Stimulated activated CD8-positive, alpha-beta memory T cell treated with anti-CD3 and anti-CD28 coated beads, Interleukin-7, amount 100 ng/mL, for 48 hours (primary cell): Measurements from ENCODE around the gene POLR1A.
A peak's percentile ranks its signal among the peaks of the same experiment; 100 is the strongest.

Experiments
- DNase-seq, 2 donors: peaks; one replicate each; pipeline ENCODE4 v3.0.0-alpha.2; 2020; ENCODE audit warnings: low read depth in 1 of 2; ENCODE audit errors: extremely low read depth in 1 of 2

The POLR1A gene

DNA sequence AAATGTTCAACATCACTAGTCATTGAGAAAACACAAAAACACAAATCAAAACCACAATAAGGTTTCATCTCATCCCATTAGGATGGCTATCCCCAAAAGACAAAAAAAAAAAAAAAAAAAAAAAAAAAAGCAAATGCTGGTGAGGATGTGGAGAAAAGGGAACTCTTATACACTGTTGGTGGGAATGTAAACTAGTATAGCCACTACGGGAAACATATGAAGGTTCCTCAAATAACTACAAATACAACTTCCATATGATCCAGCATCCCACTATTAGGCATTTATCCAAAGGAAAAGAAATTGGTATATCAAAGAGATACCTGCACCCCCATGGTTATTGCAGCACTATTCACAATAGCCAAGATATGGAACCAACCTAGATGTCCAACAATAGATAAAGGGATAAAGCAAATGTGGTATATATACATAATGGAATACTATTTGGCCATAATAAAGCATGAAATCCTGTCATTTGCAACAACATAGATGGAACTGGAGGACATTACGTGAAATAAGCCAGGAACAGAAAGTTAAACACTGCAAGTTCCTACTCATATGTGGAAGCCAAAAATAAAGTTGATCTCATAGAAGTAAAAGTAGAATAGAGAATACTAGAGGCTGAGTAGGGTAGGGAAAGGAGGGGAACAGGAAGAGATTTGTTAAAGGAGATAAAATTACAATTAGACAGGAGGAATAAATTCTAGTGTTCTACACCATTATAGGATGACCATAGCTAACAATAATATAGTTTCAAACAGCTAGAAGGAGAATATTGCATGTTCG, 8.4 kb downstream of the POLR1A start:
- no peak for DNase-seq

DNA sequence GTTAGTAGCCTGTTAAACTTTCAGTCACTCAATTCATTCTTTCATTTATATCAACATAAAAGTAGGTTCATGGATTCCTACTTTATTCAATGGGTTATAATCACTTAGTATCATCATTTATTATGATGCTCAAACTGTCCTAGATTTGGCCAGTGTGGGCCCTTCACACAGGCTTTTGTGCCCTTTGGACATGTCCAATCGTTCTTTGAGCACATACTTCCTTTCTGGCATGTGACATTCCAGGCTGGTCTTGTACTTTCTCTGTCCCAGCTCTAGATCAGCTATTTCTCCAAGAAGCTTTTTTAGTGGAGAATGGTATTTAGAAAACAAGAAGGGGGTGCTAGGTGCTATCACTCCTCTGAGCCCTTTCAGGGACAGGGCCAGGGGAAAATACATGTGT, 11.5 kb downstream of the POLR1A start:
- no peak for DNase-seq

DNA sequence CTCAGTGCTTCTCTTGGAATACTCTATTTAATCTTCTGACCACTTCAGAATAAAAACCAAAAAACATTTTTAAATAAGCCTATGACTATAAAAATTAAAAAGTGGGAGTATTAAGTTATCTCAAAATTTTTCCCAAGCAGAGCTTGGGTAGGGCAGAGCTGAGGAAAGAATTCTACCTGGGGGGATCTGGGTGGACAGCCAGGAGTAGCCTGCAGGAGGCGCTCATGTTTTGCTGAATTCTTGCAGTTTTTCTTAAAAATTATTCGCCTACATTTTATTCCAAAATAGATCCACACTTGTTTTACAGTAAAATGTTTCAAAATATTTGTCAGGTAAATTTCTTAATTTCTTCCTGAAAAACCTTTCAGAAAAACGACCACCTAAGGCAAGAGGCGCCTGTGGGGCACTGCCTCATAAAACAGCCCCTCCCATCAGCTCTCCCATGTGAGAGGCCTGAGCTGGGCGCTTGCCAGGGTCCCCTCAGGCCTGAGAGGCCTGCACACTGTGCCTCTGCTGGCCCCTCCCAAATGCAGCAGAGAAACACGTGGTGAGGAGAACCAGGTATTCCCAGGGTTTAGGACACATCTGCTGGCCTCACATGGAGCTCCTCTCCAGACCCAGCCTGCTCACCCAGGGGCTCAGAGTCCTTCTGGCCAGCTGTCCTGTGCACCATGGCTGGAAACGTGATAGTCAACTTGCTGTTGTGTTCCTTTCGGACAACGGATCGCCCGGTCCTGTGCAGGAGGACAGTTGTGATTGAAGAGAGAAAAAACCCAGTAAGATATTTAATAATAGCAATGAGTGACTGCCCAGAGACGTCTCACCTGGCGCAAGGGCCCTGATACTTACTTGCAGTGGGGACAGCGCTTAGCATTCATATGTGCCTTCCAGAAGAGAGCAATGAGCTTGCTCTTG, 17.5 kb downstream of the POLR1A start:
- no peak for DNase-seq

DNA sequence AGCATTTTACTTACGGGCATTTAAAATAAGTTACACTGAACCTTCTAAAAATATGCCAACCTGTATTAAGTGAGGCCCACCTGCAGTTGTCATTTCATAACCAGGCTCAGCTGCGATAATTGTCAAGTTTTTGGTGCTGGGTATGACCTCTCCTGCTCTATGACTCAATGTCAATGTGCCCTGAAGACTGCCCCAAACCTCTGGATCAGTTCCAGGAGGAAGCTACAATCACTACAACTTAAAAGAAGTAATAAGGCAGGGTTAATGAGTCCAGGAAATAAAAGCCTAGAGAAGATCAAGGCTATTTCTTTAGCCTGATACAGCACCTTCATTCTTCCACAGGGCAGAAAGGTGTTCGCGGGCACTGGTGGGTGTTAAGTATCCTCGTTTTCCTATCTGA, 22.9 kb downstream of the POLR1A start:
- no peak for DNase-seq

DNA sequence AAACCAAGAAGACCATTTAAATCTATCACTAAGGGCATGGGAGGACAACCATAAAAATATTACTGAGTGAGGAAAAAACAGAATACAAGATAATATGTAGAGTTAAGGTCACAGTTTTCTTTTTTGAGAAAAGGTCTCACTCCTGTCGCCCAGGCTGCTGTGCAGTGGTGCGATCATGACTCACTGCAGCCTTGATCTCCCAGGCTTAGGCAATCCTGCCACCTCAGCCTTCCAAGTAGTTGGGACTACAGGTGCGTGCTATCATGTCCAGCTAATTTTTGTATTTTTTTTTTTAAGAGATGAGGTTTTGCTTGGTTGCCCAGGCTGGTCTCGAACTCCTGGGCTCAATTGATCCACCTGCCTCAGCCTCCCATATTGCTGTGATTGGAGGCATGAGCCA, 24.0 kb downstream of the POLR1A start:
- DNase-seq = no peak

DNA sequence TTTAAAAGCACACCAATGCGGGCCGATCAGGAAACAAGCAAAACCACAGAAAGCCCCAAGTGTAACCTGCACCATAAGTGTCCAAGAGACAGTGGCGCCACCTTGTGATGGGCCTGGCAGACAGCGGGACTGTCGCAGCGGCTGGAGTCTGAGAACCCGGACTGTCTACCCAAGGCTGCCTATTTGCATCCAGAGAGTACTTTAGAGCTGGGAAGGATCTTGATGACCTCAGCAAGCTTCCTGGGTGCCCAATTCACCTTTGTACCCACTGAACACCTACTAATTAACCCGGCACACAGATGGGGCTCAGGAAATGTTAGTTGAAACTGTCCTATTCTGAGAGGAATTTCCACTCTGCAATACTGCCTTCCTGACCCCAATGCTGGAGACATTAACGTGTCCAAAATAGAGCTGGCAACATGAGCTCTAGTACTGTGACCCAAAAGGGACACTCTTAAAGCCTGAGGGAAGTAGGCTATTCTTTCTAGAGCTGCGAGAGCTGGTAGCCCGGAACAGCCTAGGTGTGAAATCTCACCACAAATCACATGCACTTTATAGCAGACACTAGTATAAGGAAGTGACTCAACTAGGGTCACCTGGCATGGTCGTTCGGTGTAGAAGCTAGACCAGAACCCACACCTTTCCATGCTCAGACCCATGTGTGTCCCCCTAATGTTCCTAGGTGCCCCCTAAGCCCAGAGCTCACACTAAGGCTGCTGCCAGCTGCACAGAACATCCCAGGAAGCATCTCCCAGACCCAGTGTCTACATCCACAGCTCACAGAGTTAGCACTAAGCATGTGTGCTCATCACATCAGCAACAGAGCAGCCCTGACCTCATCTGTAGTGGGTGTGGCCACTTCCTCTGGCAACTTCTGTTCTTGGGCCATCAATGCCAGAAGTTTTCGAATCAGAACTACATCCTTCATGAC, 25.4 kb downstream of the POLR1A start:
- peak; percentile 49 to 67 for DNase-seq

DNA sequence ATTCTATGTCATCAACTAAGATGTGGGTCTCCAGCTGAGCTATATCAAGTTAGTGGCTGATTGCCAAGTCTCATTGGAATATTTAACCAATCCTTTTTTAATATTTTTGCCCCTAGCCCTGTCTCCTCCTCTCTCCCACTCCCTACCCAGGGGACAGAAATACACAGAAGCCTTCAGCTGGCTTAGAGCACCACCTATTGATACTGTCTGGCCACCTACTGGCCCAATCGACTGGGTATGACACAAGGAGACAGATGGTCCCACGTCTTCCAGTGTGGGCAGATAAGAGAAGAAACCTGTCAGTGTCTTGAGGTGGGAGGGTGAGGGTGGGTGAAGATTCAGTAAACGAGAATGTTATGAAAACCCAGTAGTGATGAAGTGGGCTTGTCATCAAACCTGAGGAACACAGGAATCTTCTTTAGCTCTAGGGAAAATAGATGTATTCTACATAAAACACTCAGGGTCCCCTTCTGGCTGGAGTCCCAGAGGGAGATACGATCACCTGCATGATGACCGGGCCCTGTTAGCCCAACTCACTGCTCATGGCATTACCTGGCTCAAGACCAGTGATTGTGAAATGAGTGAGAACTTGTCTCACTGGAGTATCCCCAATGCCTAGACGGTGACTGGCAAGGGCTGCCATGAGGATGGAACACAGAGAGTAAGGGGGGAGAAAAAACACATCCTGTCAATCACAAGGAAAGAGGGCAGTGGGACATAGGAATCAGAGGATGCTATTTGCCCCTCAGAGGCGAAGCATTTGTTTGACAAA, 26.7 kb downstream of the POLR1A start:
- DNase-seq = no peak

DNA sequence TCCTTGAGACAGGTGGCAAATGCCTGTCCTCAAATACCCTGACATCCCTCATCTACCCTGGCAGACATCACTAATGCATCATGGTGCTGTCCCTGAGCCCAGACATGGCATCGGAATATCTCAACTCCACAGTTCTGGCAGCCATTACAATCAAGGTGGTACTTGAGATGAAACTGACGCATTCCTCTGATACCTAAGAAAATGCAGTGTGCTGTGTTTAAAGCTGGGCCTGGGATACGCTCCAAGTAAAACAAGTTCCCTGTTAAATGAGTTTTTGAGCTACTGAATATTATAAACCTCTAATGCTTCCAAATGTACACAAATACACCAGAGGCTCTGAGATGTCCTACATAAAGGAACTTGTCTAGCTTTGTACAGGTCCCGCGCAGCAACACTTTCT, 29.8 kb downstream of the POLR1A start:
- DNase-seq = no peak

DNA sequence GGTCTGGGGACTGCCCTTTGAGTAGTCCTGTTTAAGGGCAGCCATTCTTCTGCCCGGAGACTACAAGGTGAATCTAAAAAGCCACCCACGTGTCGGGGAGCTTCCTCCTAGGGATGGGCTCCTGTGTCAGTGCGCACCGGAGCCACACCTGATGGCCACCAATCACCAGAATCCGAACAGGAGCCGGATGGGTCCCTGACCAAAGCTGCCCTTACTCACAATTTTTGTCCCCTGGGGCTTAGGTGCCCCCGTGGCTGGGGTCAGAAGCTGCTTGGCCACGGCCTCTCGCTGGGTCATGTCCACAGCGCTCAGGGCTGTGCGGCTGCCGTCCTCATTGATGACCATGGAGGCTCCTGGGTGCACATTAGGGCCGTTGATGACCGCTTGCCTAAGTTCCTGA, 30.9 kb downstream of the POLR1A start:
- no peak for DNase-seq

DNA sequence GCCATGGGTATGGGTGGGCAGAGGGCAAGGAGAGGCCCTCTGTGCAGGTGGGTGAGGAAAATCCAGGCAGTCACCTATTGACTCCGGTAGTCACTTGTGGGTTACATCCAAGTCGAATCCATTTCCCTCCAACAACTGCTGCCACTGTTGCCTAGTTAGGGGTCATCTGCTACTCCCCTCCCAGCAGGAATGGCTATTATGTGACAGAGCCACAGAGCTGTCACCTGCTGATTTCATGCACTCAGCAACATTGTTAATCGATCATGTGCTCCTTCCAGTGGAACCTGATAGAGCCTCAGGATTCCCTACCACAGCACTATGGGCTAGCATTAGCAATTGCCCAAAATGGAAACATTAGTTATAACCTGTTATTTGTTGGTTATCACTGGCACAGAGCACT, 31.4 kb downstream of the POLR1A start:
- DNase-seq = no peak

DNA sequence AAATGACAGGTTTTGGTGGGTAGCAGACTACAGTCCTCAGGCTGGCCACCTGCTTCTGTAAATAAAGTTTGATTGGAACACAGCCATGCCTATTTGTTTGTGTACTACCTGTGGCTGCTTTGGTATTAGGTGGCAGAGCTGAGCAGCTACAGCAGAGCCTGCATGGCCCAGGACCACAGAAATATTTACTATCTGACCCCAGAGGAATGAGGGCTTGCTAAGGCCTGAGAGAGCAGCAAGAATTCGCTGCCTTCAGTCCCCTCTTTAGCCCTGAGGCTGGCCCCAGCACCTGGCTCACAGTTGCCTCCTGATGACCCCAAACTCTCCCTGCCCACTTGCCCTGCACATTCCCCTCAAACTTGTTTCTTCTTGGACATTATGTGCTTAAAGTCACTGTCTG, 32.5 kb downstream of the POLR1A start:
- no peak for DNase-seq

DNA sequence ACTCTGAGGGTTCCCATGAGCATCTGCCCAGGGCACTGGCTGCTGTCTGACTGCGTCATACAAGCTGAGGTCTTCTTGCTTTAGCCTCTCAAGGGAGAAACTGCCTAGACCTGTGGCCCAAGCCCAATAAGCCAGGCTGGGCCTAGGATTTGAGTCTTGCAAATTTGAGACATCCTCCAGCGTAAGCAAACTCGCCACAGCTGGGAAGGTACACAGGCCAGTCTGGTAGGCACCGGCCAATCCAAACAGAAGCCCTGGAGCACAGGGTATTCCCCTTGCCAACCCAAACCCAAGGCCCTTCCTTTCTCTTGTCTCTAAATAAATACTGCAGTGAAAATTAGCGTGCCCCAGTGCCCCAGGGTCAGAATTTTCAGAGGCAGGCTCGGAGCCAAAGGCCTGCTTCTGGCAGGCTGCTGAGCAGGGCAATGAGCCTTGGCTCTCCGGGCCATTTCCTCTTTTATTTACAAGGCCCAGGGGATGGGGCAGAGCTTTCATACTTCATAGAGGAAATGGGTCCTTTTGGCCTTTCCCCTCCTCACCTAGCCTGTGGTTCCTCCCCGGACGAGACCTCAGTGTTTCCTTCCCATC, 33.3 kb downstream of the POLR1A start:
- DNase-seq = no peak

DNA sequence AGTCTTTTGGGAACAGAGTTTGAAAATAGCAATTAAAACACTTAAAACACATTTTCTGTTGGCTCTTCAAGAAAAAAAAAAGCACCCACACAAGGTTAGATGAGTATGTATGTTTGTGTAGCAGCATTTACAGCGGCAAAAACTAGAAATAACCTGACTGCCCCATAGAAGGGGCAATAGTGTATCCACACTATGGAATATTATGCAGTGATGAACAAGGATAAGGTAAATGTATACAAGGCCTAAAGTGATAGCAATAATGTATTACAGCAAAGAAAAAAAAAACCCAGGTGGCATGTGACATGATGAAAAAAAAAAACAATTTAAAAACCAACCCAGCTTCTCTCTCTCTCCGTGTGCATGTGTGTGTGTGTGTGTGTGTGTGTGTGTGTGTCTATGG, 34.8 kb downstream of the POLR1A start:
- DNase-seq = no peak

DNA sequence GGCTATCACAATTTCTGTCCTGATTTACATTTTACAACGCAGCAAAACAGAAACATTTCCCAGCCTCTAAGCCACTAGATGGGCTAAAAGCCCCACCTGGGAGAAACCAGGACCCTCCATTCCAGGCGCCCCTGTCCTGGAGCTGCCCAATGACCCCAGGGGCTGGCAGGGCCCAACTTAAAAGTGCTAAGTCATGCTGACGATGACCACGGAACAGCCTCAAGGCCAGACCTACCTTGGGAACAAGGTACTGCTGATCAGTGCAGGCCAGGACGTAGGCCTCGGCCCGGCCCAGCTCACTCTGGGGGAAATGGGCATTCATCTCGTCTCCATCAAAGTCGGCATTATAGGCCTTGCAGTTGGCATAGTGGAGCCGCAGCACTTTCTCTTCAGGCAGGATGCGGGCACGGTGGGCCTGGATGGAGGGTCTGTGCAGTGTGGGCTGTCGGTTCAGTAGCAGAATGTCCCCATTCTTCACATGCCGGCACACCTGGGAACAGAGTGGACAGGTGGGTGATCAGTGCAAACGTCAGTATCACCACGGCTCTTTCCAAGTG, 35.8 kb downstream of the POLR1A start:
- DNase-seq = no peak

DNA sequence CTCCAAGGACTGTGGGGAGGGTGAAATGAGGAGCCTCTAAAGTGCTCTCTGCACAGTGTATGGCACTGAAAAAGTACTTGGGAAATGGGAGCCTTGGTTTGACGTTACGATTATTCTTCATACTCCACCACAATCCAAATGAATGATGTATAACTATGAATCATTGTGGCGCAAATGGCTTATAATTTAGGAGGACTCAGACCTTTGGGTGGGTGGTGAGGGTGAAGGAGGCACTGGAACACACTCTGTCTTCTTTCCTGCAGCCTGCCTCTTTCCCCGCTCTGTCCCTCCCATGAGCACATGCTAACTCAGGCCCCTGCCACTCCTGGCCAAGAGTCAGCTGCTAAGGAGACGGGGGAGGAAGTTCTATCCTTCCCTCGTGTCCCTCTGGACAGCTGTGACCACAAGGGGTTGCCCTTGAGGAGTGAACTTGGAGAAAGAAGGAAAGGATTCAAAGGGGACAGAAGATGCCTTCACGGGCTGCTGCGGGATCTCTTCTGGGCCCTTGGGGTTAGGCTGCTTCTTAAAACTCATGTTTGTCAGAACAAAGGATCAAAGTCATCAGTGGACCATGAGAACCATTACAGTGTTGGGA, 36.5 kb downstream of the POLR1A start:
- DNase-seq = no peak

DNA sequence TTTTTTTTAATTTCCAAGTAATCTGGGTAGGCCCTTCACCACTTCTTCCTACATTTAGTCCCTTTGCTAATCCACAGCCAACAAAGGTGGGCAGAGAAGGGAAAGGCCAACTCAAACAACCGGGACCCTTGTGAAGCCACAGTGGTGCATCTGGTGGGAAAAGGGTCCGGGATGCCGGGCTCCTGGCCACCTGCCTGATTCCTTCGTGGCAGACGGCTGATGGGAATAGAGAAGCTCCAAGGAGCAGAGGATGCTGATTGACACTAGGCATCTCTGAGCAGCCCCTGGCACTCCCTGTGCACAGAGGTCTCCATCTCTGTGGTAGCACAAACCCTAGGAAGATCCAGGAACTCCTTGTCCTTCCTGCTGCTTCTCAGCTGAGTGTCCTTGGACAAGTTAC, 37.0 kb downstream of the POLR1A start:
- no peak for DNase-seq

DNA sequence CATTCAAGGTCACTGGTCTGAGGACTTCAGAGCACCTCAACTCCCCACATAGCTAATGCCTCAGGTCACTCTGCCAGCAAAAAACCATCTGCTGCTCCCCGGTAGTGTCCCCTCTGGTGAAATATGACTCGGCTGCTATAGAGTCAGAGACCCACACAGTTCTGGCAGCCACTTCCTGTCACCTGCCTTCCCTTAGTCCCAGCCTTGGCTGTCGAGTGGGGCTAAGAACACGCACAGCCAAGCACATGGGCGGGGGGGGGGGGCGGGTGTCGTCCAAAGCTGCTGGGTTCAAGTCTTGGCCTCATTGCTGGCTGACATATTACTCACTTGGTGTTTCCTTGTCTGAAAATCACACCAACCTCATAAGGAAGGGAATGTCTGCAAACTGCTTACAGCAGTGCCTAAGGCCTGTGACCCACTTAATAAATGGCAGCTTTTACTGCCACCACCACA, 37.5 kb downstream of the POLR1A start:
- peak in 1 of 2 donors; percentile 41 for DNase-seq

DNA sequence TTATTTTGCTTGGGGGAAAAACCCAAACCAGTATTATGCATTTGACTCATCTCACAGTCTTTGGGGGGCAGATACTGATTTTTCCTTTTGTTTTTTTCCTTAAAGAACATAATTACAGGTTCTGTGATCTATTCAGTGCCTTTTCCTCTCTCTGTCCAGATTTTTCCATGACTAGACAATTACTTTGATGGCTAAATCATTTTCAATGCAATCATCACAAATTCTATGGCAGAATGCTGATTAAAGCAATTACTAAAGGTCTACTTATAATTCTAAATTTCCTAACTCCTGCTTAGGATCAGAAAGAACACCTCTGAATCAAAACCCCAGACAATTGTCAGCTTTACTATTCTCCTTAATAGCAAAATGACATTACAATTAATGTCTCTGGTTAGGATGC, 38.8 kb downstream of the POLR1A start:
- DNase-seq = no peak

DNA sequence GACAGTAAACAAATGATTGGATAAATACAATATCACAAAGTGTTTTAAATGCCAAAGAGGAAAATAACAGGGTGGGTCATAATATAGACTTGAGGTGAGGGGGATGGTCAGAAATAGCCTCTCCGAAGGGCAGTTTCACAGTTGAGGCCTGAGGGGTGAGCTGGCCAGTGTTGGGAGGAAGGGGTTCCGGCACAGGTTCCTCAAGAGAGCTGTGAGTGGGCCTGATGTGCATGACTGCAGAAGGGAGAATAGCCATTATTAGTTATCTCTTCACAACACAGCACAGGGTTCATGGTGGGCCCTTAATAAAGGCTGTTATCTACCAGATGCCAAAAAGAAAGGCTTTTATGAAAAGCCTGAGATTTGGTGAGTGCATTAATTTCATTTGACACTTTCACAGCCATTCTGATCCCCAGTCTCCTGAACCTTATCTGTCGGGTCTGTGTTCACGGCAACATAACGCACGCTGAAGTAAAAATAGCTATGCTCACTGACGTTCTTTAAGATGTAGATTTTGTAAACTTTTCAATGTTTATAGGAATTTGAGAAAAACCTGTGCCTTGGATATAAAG, 39.6 kb downstream of the POLR1A start:
- DNase-seq = no peak
